ENCODE measurements around the gene NEU3. TPM values are rescaled to one million over a fixed set of nuclear protein-coding genes. Genes with fewer than 3 reads are reported as not detected.
"Not testable (repeated sequence)": the region's sequence is repeated elsewhere in the genome, so short reads cannot be mapped to it uniquely, and the experiment has no call there.

Gene NEU3
- total RNA-seq, 3 donors from 2014 or later, result 11.7 to 13.4 (median 11.8) TPM

- H3K9me3 Mint-ChIP-seq, result no peaks in the 10 kb centered on the region
- no peaks in the 10 kb centered on the region for H3K27me3 Mint-ChIP-seq (ENCODE audit: low read depth)
- H3K4me1 Mint-ChIP-seq (ENCODE audit: low read depth), result no peaks in the 10 kb centered on the region
- ATAC-seq (no peak), DNase-seq (no peak)
- no peak overlapping the region for H3K4me3 Mint-ChIP-seq
- peaks cover 32% of the 10 kb centered on the region for H3K36me3 Mint-ChIP-seq (ENCODE audit: insufficient read depth)
Observed at GRCh38 chr11:75001686-75002085, 13.0 kb downstream of the NEU3 start.

DNA sequence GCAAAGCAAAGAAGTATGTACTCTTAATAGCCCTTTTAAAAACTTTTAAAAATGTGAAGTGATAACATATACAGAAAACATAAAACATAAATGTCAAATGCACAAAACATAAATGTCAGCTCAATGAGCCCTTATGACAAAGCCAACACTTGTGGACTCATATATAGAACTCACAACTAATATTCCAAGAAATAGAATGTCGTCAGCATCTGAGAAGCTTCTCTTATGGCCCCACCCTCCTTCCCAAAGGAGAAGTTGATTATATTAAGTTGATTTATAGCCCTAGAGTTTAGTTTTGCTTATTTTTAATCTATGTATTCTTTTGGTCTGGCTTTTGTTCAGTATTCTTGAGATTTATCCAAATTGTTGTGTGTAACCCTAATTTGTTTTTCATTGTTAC, 13.8 kb downstream of the NEU3 start:
- Mint-ChIP-seq H3K4me1 (ENCODE audit: low read depth) (no peaks in the 10 kb centered on the region), H3K36me3 (ENCODE audit: insufficient read depth) (peaks cover 40% of the 10 kb centered on the region), H3K27me3 (ENCODE audit: low read depth) (no peaks in the 10 kb centered on the region), H3K9me3 (no peaks in the 10 kb centered on the region), H3K4me3 (no peak overlapping the region)
- no peak for ATAC-seq
- no peak for DNase-seq

- Mint-ChIP-seq H3K4me1 (ENCODE audit: low read depth) (no peaks in the 10 kb centered on the region), H3K9me3 (no peaks in the 10 kb centered on the region), H3K4me3 (no peak overlapping the region), H3K27me3 (ENCODE audit: low read depth) (no peaks in the 10 kb centered on the region), H3K36me3 (ENCODE audit: insufficient read depth) (peaks cover 41% of the 10 kb centered on the region)
- DNase-seq (no peak), ATAC-seq (no peak)
Observed at GRCh38 chr11:75004215-75004614, 15.5 kb downstream of the NEU3 start.

DNA sequence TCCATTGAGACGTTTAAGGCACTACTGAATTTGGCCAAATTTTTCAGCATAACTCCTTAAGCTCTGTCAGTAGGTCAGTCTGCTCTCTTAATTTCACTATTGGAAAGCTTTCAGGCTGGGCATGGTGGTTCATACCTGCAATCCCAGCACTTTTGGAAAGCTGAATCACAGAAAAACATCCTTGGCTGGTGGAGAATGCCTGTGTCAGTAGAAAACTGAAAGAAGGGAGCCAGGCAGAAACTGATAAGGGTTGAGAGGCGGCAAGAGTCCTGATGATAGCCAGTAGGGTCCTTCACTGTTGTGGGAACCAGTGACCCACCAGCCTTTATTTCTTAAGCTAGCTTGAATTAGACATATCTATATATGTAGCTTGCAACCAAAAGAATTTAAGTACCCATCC, 22.6 kb downstream of the NEU3 start:
- Mint-ChIP-seq H3K27me3 (ENCODE audit: low read depth) (no peaks in the 10 kb centered on the region), H3K9me3 (no peaks in the 10 kb centered on the region), H3K36me3 (ENCODE audit: insufficient read depth) (peaks cover 40% of the 10 kb centered on the region), H3K4me1 (ENCODE audit: low read depth) (no peaks in the 10 kb centered on the region), H3K4me3 (no peak overlapping the region)
- DNase-seq (no peak), ATAC-seq (no peak)

DNA sequence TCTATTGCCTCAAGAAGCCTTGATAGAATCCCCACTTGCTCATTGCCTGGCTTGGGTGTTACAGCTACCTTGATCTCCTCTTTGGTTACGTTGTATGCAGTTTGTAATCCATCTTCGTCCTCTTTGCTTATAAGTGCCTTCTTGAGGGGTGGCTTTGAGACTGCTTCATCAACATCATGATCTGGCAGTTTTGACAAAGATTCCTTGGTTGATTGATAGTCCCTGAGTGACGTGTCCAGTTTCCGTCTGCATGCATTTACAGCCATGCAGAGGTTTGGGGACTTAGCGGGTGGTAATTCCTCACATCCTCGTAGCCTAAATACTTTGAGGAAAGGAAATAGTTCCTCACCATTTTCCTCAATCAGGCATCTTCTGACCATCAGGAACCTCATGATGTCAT, 23.1 kb downstream of the NEU3 start:
- Mint-ChIP-seq H3K27me3 (ENCODE audit: low read depth) (no peaks in the 10 kb centered on the region), H3K36me3 (ENCODE audit: insufficient read depth) (peaks cover 37% of the 10 kb centered on the region), H3K9me3 (no peaks in the 10 kb centered on the region), H3K4me1 (ENCODE audit: low read depth) (no peaks in the 10 kb centered on the region), H3K4me3 (no peak overlapping the region)
- no peak for DNase-seq
- no peak for ATAC-seq

- Mint-ChIP-seq H3K4me1 (ENCODE audit: low read depth) (no peaks in the 10 kb centered on the region), H3K4me3 (no peak overlapping the region), H3K9me3 (no peaks in the 10 kb centered on the region), H3K27me3 (ENCODE audit: low read depth) (no peaks in the 10 kb centered on the region), H3K36me3 (ENCODE audit: insufficient read depth) (peaks cover 28% of the 10 kb centered on the region)
- DNase-seq (no peak), ATAC-seq (no peak)
Observed at GRCh38 chr11:75013051-75013450, 24.3 kb downstream of the NEU3 start.

DNA sequence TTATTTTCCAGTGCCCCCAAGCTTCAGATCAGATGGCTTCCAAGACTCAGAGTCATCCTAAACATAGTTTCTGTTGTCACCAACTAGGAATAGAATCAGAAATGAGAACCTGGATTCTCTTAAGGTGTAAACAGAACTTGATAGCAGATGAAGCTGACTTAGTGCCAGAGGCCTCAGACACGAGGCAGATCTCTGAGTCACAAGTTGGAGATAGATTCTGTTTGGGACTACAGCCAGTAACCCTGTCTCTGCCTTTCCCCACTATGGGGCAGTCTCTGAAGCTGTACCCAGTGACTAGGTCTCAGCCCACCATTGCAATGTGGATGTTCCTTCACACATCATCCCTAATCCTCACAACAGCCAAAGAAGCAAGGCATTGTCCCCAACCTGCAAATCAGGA, 25.4 kb downstream of the NEU3 start:
- ATAC-seq, result no peak
- no peaks in the 10 kb centered on the region for H3K27me3 Mint-ChIP-seq (ENCODE audit: low read depth)
- H3K4me3 Mint-ChIP-seq, result no peak overlapping the region
- H3K9me3 Mint-ChIP-seq, result peaks cover 6% of the 10 kb centered on the region
- peaks cover 29% of the 10 kb centered on the region for H3K36me3 Mint-ChIP-seq (ENCODE audit: insufficient read depth)
- no peak for DNase-seq
- H3K4me1 Mint-ChIP-seq (ENCODE audit: low read depth), result no peaks in the 10 kb centered on the region

GRCh38 chr11:75019200-75019599, 30.5 kb downstream of the NEU3 start:
- H3K9me3 Mint-ChIP-seq; DNase-seq; H3K4me3 Mint-ChIP-seq; H3K27me3 Mint-ChIP-seq (ENCODE audit: low read depth); ATAC-seq; H3K4me1 Mint-ChIP-seq (ENCODE audit: low read depth): not testable (repeated sequence)
- peaks cover 11% of the 10 kb centered on the region for H3K36me3 Mint-ChIP-seq (ENCODE audit: insufficient read depth)

- ATAC-seq; H3K4me1 Mint-ChIP-seq (ENCODE audit: low read depth); H3K27me3 Mint-ChIP-seq (ENCODE audit: low read depth); H3K4me3 Mint-ChIP-seq; H3K9me3 Mint-ChIP-seq; H3K36me3 Mint-ChIP-seq (ENCODE audit: insufficient read depth); DNase-seq: not testable (repeated sequence)
Observed at GRCh38 chr11:75020328-75020727, 31.6 kb downstream of the NEU3 start.

DNA sequence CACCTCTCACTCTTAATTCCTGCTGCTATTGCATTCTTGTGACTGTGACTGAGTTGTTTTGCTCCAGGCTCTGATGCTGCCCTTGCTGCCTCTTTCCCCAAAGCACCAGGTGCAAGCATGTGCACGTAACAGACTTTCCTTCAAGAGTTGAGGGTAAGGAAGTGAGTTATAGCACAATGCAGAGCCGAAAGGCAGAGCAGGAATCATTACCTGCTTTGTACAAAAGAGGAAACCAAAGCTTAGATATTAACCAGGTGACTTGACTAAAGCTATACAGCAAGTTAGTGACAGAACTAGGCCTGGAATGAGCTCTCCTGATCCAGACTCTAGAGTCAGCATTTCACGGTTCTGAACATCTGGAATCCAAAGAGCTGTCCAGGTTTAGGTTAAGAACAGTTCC, 33.6 kb downstream of the NEU3 start:
- DNase-seq (no peak), ATAC-seq (no peak)
- H3K4me3 Mint-ChIP-seq, result no peak overlapping the region
- peaks cover 6% of the 10 kb centered on the region for H3K9me3 Mint-ChIP-seq
- no peaks in the 10 kb centered on the region for H3K4me1 Mint-ChIP-seq (ENCODE audit: low read depth)
- peaks cover 8% of the 10 kb centered on the region for H3K36me3 Mint-ChIP-seq (ENCODE audit: insufficient read depth)
- no peaks in the 10 kb centered on the region for H3K27me3 Mint-ChIP-seq (ENCODE audit: low read depth)

- Mint-ChIP-seq H3K9me3 (peaks cover 6% of the 10 kb centered on the region), H3K36me3 (ENCODE audit: insufficient read depth) (peaks cover 8% of the 10 kb centered on the region), H3K4me1 (ENCODE audit: low read depth) (no peaks in the 10 kb centered on the region), H3K4me3 (no peak overlapping the region), H3K27me3 (ENCODE audit: low read depth) (no peaks in the 10 kb centered on the region)
- ATAC-seq, result peak; percentile 88 to 89
- peak; percentile 74 for DNase-seq
Observed at GRCh38 chr11:75022759-75023396, 34.1 kb downstream of the NEU3 start.

- ATAC-seq, result no peak
- DNase-seq, result no peak
Observed at GRCh38 chr11:75023446-75024067, 34.8 kb downstream of the NEU3 start.

GRCh38 chr11:75024068-75024449, 35.3 kb downstream of the NEU3 start:
- DNase-seq, result no peak
- H3K27me3 Mint-ChIP-seq (ENCODE audit: low read depth), result no peaks in the 10 kb centered on the region
- no peak overlapping the region for H3K4me3 Mint-ChIP-seq
- no peaks in the 10 kb centered on the region for H3K4me1 Mint-ChIP-seq (ENCODE audit: low read depth)
- no peak for ATAC-seq
- no peaks in the 10 kb centered on the region for H3K9me3 Mint-ChIP-seq
- H3K36me3 Mint-ChIP-seq (ENCODE audit: insufficient read depth), result no peaks in the 10 kb centered on the region

More at GRCh38 chr11:75023446-75024067, 34.8 kb downstream of the NEU3 start:
- Mint-ChIP-seq H3K4me3 (no peak overlapping the region), H3K9me3 (peaks cover 5% of the 10 kb centered on the region), H3K36me3 (ENCODE audit: insufficient read depth) (peaks cover 4% of the 10 kb centered on the region), H3K27me3 (ENCODE audit: low read depth) (no peaks in the 10 kb centered on the region), H3K4me1 (ENCODE audit: low read depth) (no peaks in the 10 kb centered on the region)

DNA sequence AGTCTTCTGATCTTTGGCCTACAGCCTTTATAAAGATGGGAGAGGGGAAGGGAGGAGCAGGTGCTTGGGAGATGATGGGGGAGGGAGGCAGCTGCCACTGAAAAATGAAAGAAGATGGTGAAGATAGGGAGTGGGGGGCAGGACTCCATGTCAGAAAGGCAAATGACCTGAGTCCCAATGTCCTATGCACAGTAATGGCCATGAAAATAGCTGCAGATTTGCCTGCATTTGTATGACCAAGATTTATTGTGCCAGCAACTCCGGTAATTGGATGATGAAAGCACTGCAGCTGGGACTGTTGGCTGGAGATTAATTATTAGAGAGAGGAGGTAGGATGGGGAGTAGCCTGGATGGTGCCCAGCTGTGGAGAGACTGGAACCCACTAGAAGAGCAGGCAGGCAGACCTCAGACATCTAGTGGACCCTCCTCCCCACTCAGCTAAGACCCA, 36.1 kb downstream of the NEU3 start:
- no peaks in the 10 kb centered on the region for H3K27me3 Mint-ChIP-seq (ENCODE audit: low read depth)
- DNase-seq, result no peak
- no peaks in the 10 kb centered on the region for H3K9me3 Mint-ChIP-seq
- no peak overlapping the region for H3K4me3 Mint-ChIP-seq
- H3K4me1 Mint-ChIP-seq (ENCODE audit: low read depth), result no peaks in the 10 kb centered on the region
- no peak for ATAC-seq
- no peaks in the 10 kb centered on the region for H3K36me3 Mint-ChIP-seq (ENCODE audit: insufficient read depth)

DNA sequence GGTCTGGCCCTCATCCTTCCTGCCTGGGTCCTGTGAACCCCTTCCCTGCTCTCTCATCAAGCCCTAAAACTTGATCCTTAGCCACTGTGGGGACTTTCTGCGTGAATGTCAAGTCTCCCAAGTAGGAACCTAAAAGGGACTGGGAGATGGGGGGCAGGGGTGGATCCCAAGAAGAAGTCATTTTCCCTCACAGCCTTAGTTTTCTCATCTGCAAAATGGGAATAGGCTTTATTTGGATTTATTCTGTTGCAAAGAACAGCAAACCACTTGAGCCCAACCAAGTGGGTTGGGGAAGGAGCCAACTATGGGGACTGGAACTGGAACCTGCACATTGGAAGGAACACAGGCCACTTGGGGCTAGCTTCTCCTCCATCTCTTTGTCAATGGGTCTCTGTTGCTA, 36.8 kb downstream of the NEU3 start:
- no peaks in the 10 kb centered on the region for H3K36me3 Mint-ChIP-seq (ENCODE audit: insufficient read depth)
- no peak overlapping the region for H3K4me3 Mint-ChIP-seq
- no peaks in the 10 kb centered on the region for H3K4me1 Mint-ChIP-seq (ENCODE audit: low read depth)
- ATAC-seq (no peak), DNase-seq (no peak)
- H3K9me3 Mint-ChIP-seq, result no peaks in the 10 kb centered on the region
- H3K27me3 Mint-ChIP-seq (ENCODE audit: low read depth), result no peaks in the 10 kb centered on the region

Measured in activated T-cell treated with anti-CD3 and anti-CD28 coated beads, Interleukin-2, amount 50 U/mL, for 4 hours (primary cell).